HEK293 (cell line): ENCODE data around the gene CKB.
A peak's percentile ranks its signal among the peaks of the same experiment; 100 is the strongest.

Source experiments
- CTCF ChIA-PET: fragments of 350-600 bp; formaldehyde crosslinking; extraction: SDS; loops from one replicate; lab custom pipeline; 2021; ENCODE audit warnings: antibody characterized with exemption; lab: Yijun Ruan, JAX
- POLR2A ChIA-PET: fragments of 300-600 bp; formaldehyde crosslinking; extraction: SDS; loops from one replicate; lab custom pipeline; 2020; ENCODE audit warnings: antibody characterized with exemption, inconsistent platforms; lab: Yijun Ruan, JAX
- H3K27ac ChIP-seq: fragments of 200-500 bp; sonication (Bioruptor generic); 2 replicates; pipeline ENCODE4 v1.5.1; 2014; ENCODE audit warnings: low read depth, low read length, control low read depth, inconsistent platforms; ENCODE audit errors: extremely low read depth
- H3K36me3 ChIP-seq, 2 experiments: fragments of 200-500 bp in 1 of 2; sonication (Bioruptor generic) in 1 of 2; 1 replicate in 1 of 2; 2 replicates in 1 of 2; pipeline ENCODE4 v1.5.1; 2014 to 2017; ENCODE audit warnings: inconsistent platforms in 2 of 2, low read length in 2 of 2; ENCODE audit not compliant: control insufficient read depth in 2 of 2, insufficient read depth in 1 of 2
- H3K4me1 ChIP-seq: fragments of 200-500 bp; sonication (Bioruptor generic); 2 replicates; pipeline ENCODE4 v1.5.1; 2014; ENCODE audit warnings: mild to moderate bottlenecking, low read length, inconsistent platforms; ENCODE audit not compliant: control insufficient read depth, insufficient read depth
- H3K4me3 ChIP-seq: 2 replicates; pipeline ENCODE4 v1.5.1; 2011; ENCODE audit warnings: low read depth, mild to moderate bottlenecking, control low read depth, low read length, moderate library complexity
- H3K9me3 ChIP-seq: fragments of 200-500 bp; sonication (Bioruptor generic); 2 replicates; pipeline ENCODE4 v1.5.1; 2014; ENCODE audit warnings: low read depth, low read length, inconsistent platforms; ENCODE audit not compliant: control insufficient read depth, insufficient read depth
- ATF2 ChIP-seq: fragments of 450-650 bp; formaldehyde crosslinking; IDR thresholded peaks from 2 replicates; pipeline ENCODE4 v1.5.1; 2016; ENCODE audit warnings: missing biosample characterization, missing genetic modification characterization, low read depth
- GLI4 ChIP-seq: fragments of 450-650 bp; formaldehyde crosslinking; IDR thresholded peaks from 2 replicates; pipeline ENCODE4 v1.5.1; 2016; ENCODE audit warnings: missing biosample characterization, missing genetic modification characterization
- HOXA7 ChIP-seq: sonication (generic); formaldehyde crosslinking; IDR thresholded peaks from 2 replicates; pipeline ENCODE4 v1.8.1; 2022; ENCODE audit warnings: missing genetic modification reagents, borderline replicate concordance
- KLF1 ChIP-seq: fragments of 450-650 bp; formaldehyde crosslinking; IDR thresholded peaks from 2 replicates; pipeline ENCODE4 v1.5.1; 2016; ENCODE audit warnings: missing biosample characterization, missing genetic modification characterization
- KLF10 ChIP-seq: fragments of 450-650 bp; IDR thresholded peaks from 2 replicates; pipeline ENCODE4 v1.5.1; 2018; ENCODE audit warnings: missing biosample characterization, mild to moderate bottlenecking, missing genetic modification characterization
- KLF9 ChIP-seq: fragments of 450-650 bp; formaldehyde crosslinking; IDR thresholded peaks from 2 replicates; pipeline ENCODE4 v1.5.1; 2016; ENCODE audit warnings: missing biosample characterization, missing genetic modification characterization, low read depth
- OSR2 ChIP-seq: fragments of 450-650 bp; formaldehyde crosslinking; IDR thresholded peaks from 2 replicates; pipeline ENCODE4 v1.5.1; 2016; ENCODE audit warnings: missing biosample characterization, missing genetic modification characterization
- REPIN1 ChIP-seq: fragments of 450-650 bp; formaldehyde crosslinking; IDR thresholded peaks from 2 replicates; pipeline ENCODE4 v1.5.1; 2017; ENCODE audit warnings: missing biosample characterization, missing genetic modification characterization, low read depth
- SALL2 ChIP-seq: fragments of 450-650 bp; formaldehyde crosslinking; IDR thresholded peaks from 2 replicates; pipeline ENCODE4 v1.5.0; 2017; ENCODE audit warnings: missing biosample characterization, mild to moderate bottlenecking, missing genetic modification characterization, borderline replicate concordance
- SCRT1 ChIP-seq: fragments of 450-650 bp; formaldehyde crosslinking; IDR thresholded peaks from 2 replicates; pipeline ENCODE4 v1.5.1; 2016; ENCODE audit warnings: missing biosample characterization, missing genetic modification characterization, borderline replicate concordance
- ZBTB11 ChIP-seq: fragments of 450-650 bp; formaldehyde crosslinking; conservative IDR thresholded peaks from 2 replicates; pipeline ENCODE4 v1.5.1; 2016; ENCODE audit warnings: low read depth, missing biosample characterization, missing genetic modification characterization
- ZNF146 ChIP-seq: fragments of 450-650 bp; formaldehyde crosslinking; IDR thresholded peaks from 2 replicates; pipeline ENCODE4 v1.5.1; 2016; ENCODE audit warnings: missing biosample characterization, missing genetic modification characterization
- ZNF148 ChIP-seq: fragments of 450-650 bp; formaldehyde crosslinking; IDR thresholded peaks from 2 replicates; pipeline ENCODE4 v1.5.0; 2017; ENCODE audit warnings: missing biosample characterization, missing genetic modification characterization, borderline replicate concordance
- ZNF2 ChIP-seq: fragments of 450-650 bp; formaldehyde crosslinking; IDR thresholded peaks from 2 replicates; pipeline ENCODE4 v1.5.1; 2016; ENCODE audit warnings: missing biosample characterization, missing genetic modification characterization
- ZNF24 ChIP-seq: fragments of 450-650 bp; formaldehyde crosslinking; IDR thresholded peaks from 2 replicates; pipeline ENCODE4 v1.5.1; 2016; ENCODE audit warnings: missing biosample characterization, missing genetic modification characterization
- ZNF26 ChIP-seq: fragments of 450-650 bp; formaldehyde crosslinking; IDR thresholded peaks from 2 replicates; pipeline ENCODE4 v1.5.1; 2016; ENCODE audit warnings: missing biosample characterization, missing genetic modification characterization
- ZNF433 ChIP-seq: fragments of 450-650 bp; formaldehyde crosslinking; IDR thresholded peaks from 2 replicates; pipeline ENCODE4 v1.5.1; 2016; ENCODE audit warnings: missing biosample characterization, missing genetic modification characterization, low read depth
- ZNF449 ChIP-seq: fragments of 450-650 bp; formaldehyde crosslinking; IDR thresholded peaks from 2 replicates; pipeline ENCODE4 v1.5.1; 2017; ENCODE audit warnings: missing biosample characterization, mild to moderate bottlenecking, missing genetic modification characterization, moderate library complexity
- ZNF501 ChIP-seq: fragments of 450-650 bp; formaldehyde crosslinking; IDR thresholded peaks from 2 replicates; pipeline ENCODE4 v1.5.1; 2016; ENCODE audit warnings: missing biosample characterization, missing genetic modification characterization
- ZNF548 ChIP-seq: fragments of 450-650 bp; formaldehyde crosslinking; IDR thresholded peaks from 2 replicates; pipeline ENCODE4 v1.5.1; 2016; ENCODE audit warnings: missing biosample characterization, missing genetic modification characterization
- ZNF660 ChIP-seq: fragments of 450-650 bp; IDR thresholded peaks from 2 replicates; pipeline ENCODE4 v1.5.1; 2018; ENCODE audit warnings: missing biosample characterization, mild to moderate bottlenecking, missing genetic modification characterization
- ZNF677 ChIP-seq: fragments of 450-650 bp; IDR thresholded peaks from 2 replicates; pipeline ENCODE4 v1.5.0; 2018; ENCODE audit warnings: missing biosample characterization, mild to moderate bottlenecking, missing genetic modification characterization, moderate library complexity
- ZNF704 ChIP-seq: fragments of 450-650 bp; formaldehyde crosslinking; IDR thresholded peaks from 2 replicates; pipeline ENCODE4 v1.5.1; 2016; ENCODE audit warnings: missing biosample characterization, missing genetic modification characterization
- ZNF791 ChIP-seq: fragments of 450-650 bp; formaldehyde crosslinking; IDR thresholded peaks from 2 replicates; pipeline ENCODE4 v1.5.1; 2016; ENCODE audit warnings: missing biosample characterization, missing genetic modification characterization
- ZXDB ChIP-seq: fragments of 450-650 bp; formaldehyde crosslinking; IDR thresholded peaks from 2 replicates; pipeline ENCODE4 v1.5.1; 2016; ENCODE audit warnings: missing biosample characterization, missing genetic modification characterization

Gene CKB

GRCh38 chr14:103522649-103523574 lies at the start of gene CKB:
TSS of gene CKB (minus strand) at chr14:103522830. CDS start at chr14:103522493, 337 bp downstream.
- Histone ChIP-seq H3K4me3 (peak within 1 kb of the TSS; percentile 82), H3K9me3 (no peaks in the 10 kb centered on the region), H3K36me3 (peaks cover 0 to 33% of the 10 kb centered on the region in 2 experiments; a peak in 1 of 3 replicates), H3K27ac (peak within 1 kb of the TSS; percentile 99), H3K4me1 (peaks cover 23% of the 10 kb centered on the region)
- CTCF ChIA-PET = interaction anchor here (0.6 to 0.7 kb wide), 4 partner anchors 38 to 942 kb away, joined by 3 to 5 read pairs (median 3); no protein-coding TSS in a partner anchor
- POLR2A ChIA-PET = interaction anchor here (0.7 to 3.3 kb wide), 12 partner anchors 8 to 189 kb away, joined by 3 to 19 read pairs (median 5); partner anchors contain the start of genes BAG5 and EIF5
- TF ChIP-seq ZNF791 = no peak
- TF ChIP-seq ZNF501 = no peak
- TF ChIP-seq ZNF548 (tag by site-specific recombination) = no peak
- TF ChIP-seq KLF9 (tag by site-specific recombination) = 0 out of 2 replicates have a peak, but pooled peaks have one; percentile 54
- TF ChIP-seq SALL2 (tag by site-specific recombination) = no peak
- TF ChIP-seq ZNF433 (tag by site-specific recombination) = no peak
- no peak for TF ChIP-seq REPIN1 (tag by site-specific recombination)
- TF ChIP-seq HOXA7 (CRISPR knock-in tag) = no peak
- no peak for TF ChIP-seq ZNF704
- TF ChIP-seq ZNF449 (tag by site-specific recombination) = no peak
- no peak; the same call in 1 of the 2 replicates for TF ChIP-seq ZNF660 (tag by site-specific recombination)
- TF ChIP-seq ZNF148 (tag by site-specific recombination) = no peak
- TF ChIP-seq ZBTB11 (tag by site-specific recombination) = peak; percentile 55
- TF ChIP-seq KLF1 = peak; percentile 66
- TF ChIP-seq ZNF24 = no peak
- no peak for TF ChIP-seq ATF2 (tag by site-specific recombination)
- TF ChIP-seq ZNF2 (tag by site-specific recombination) = peak; percentile 66; the same call in 1 of the 2 replicates
- no peak for TF ChIP-seq GLI4 (tag by site-specific recombination)
- no peak; the same call in 1 of the 2 replicates for TF ChIP-seq KLF10
- no peak for TF ChIP-seq ZNF677 (tag by site-specific recombination)
- TF ChIP-seq ZNF26 = no peak
- TF ChIP-seq ZXDB (tag by site-specific recombination) = peak; percentile 56
- TF ChIP-seq ZNF146 = no peak
- no peak for TF ChIP-seq OSR2 (tag by site-specific recombination)
- TF ChIP-seq SCRT1 (tag by site-specific recombination) = no peak
